HepG2 (cell line): ENCODE data around the gene CACNA1C. TPM values are rescaled to one million over a fixed set of nuclear protein-coding genes. Genes with fewer than 3 reads are reported as not detected.

ENCODE experiments used
- ATAC-seq: fragments of 200-7000 bp; cut with Tn5 transposase; 3 replicates; pipeline ENCODE4 v1.9.1; 2020; ENCODE audit warnings: mild to moderate bottlenecking, moderate library complexity
- BruUV-seq: library from RNA; stranded (reverse); fragments of 400-500 nt; replicated peaks from 2 replicates; lab custom pipeline; 2021; lab: Mats Ljungman, UMichigan
- CTCF ChIA-PET: fragments of 300-600 bp; formaldehyde crosslinking; extraction: SDS; loops from one replicate; lab custom pipeline; 2021; ENCODE audit warnings: low total read pairs, inconsistent platforms, low intra/inter-chr PET ratio; lab: Yijun Ruan, JAX
- POLR2A ChIA-PET: fragments of 350-600 bp; sonication (Branson Sonifier 250); formaldehyde crosslinking; loops from one replicate; lab custom pipeline; 2020; ENCODE audit warnings: antibody characterized with exemption, inconsistent platforms; lab: Yijun Ruan, JAX
- DNase-seq: peaks from one replicate; pipeline ENCODE4 v3.0.0-alpha.2; 2015; ENCODE audit warnings: low spot score
- FAIRE-seq: peaks from 3 replicates; lab custom pipeline; 2011; peaks lifted over from hg19 to GRCh38; lab: Jason Lieb, UNC
- H2AFZ ChIP-seq: one replicate; pipeline ENCODE4 v1.6.1; 2011; ENCODE audit warnings: low read length, inconsistent platforms
- H3K27ac ChIP-seq: fragments of 300-600 bp; 3 replicates; pipeline ENCODE4 v1.8.0; 2011; ENCODE audit warnings: mixed run types, mild to moderate bottlenecking, mixed read lengths, low read length, inconsistent platforms; ENCODE audit not compliant: insufficient read depth; ENCODE audit errors: extremely low read length
- H3K27me3 ChIP-seq, 2 experiments: fragments of 200-600 bp in 1 of 2; 2 replicates in 1 of 2; 3 replicates in 1 of 2; pipeline versions ENCODE4 v1.6.0 to v1.8.0; 2011; ENCODE audit warnings: low read length in 2 of 2, mild to moderate bottlenecking in 2 of 2, moderate library complexity in 2 of 2, inconsistent platforms in 1 of 2; ENCODE audit not compliant: insufficient read depth in 2 of 2, control insufficient read depth in 1 of 2
- H3K36me3 ChIP-seq, 2 experiments: fragments of 200-600 bp in 1 of 2; replicated peaks in 1 of 2; 2 replicates in 1 of 2; 3 replicates in 1 of 2; pipeline versions ENCODE4 v1.5.1 to v1.8.0; 2011; ENCODE audit warnings: low read length in 2 of 2, inconsistent platforms in 1 of 2; ENCODE audit not compliant: insufficient read depth in 2 of 2, control insufficient read depth in 1 of 2
- H3K4me1 ChIP-seq: 2 replicates; pipeline ENCODE4 v1.5.1; 2012; ENCODE audit warnings: low read length, inconsistent platforms; ENCODE audit not compliant: insufficient read depth
- H3K4me2 ChIP-seq: 2 replicates; pipeline ENCODE4 v1.6.0; 2011; ENCODE audit warnings: low read depth, low read length, inconsistent platforms
- H3K4me3 ChIP-seq, 3 experiments: fragments of 200-600 bp in 1 of 3; sonication (generic), shearing (Covaris generic) in 1 of 3; replicated peaks in 1 of 3; 2 replicates each; pipeline ENCODE4 v1.5.1; 2011 to 2016; ENCODE audit warnings: low read length in 3 of 3, inconsistent platforms in 2 of 3, low read depth in 2 of 3, mild to moderate bottlenecking in 2 of 3, control low read depth in 1 of 3, mixed read lengths in 1 of 3; ENCODE audit not compliant: insufficient read depth in 1 of 3
- H3K79me2 ChIP-seq: one replicate; pipeline ENCODE4 v1.6.1; 2011; ENCODE audit warnings: low read length, inconsistent platforms; ENCODE audit not compliant: insufficient read depth
- H3K9ac ChIP-seq: 2 replicates; pipeline ENCODE4 v1.6.0; 2011; ENCODE audit warnings: mild to moderate bottlenecking, low read depth, low read length, inconsistent platforms; ENCODE audit not compliant: insufficient read depth
- H3K9me3 ChIP-seq: 2 replicates; pipeline ENCODE4 v1.5.1; 2012; ENCODE audit warnings: mild to moderate bottlenecking, low read length
- H4K20me1 ChIP-seq: 2 replicates; pipeline ENCODE4 v1.6.0; 2011; ENCODE audit warnings: inconsistent platforms, mild to moderate bottlenecking, low read length, moderate library complexity; ENCODE audit not compliant: insufficient read depth
- CEBPB ChIP-seq: IDR thresholded peaks from 2 replicates; pipeline ENCODE4 v1.6.1; 2011; ENCODE audit warnings: low read depth, low read length, improper control_type of control experiment, borderline replicate concordance
- KIAA2018 ChIP-seq: sonication (generic); formaldehyde crosslinking; IDR thresholded peaks from 2 replicates; pipeline ENCODE4 v1.5.0; 2020; ENCODE audit warnings: mild to moderate bottlenecking, missing genetic modification reagents, borderline replicate concordance
- LCORL ChIP-seq, 2 experiments: fragments of 450-650 bp in 1 of 2; sonication (generic) in 1 of 2; formaldehyde crosslinking in 1 of 2; IDR thresholded peaks; 2 replicates each; pipeline versions ENCODE4 v1.5.0 to v1.6.1; 2017 to 2020; ENCODE audit warnings: antibody characterized with exemption in 1 of 2, missing genetic modification reagents in 1 of 2
- NPAS2 ChIP-seq: sonication (generic); formaldehyde crosslinking; IDR thresholded peaks from 2 replicates; pipeline ENCODE4 v1.8.0; 2022; ENCODE audit warnings: mild to moderate bottlenecking, missing genetic modification reagents, borderline replicate concordance
- RERE ChIP-seq: IDR thresholded peaks from 2 replicates; pipeline ENCODE4 v1.6.1; 2016; ENCODE audit warnings: low read depth, missing genetic modification reagents, missing compliant biosample characterization
- RFX3 ChIP-seq: IDR thresholded peaks from 2 replicates; pipeline ENCODE4 v1.6.1; 2016; ENCODE audit warnings: missing biosample characterization, missing genetic modification reagents
- SETDB1 ChIP-seq: sonication (generic); formaldehyde crosslinking; IDR thresholded peaks from 2 replicates; pipeline ENCODE4 v1.5.1; 2020; ENCODE audit warnings: missing genetic modification reagents, mild to moderate bottlenecking, borderline replicate concordance
- SKI ChIP-seq: fragments of 450-650 bp; IDR thresholded peaks from one replicate; pipeline ENCODE4 v1.6.1; 2018; ENCODE audit warnings: mild to moderate bottlenecking; ENCODE audit not compliant: partially characterized antibody
- ZSCAN22 ChIP-seq: sonication (generic); formaldehyde crosslinking; IDR thresholded peaks from 2 replicates; pipeline ENCODE4 v1.4.0; 2020; ENCODE audit warnings: mild to moderate bottlenecking, missing genetic modification reagents
- WGBS: methylation state at CpG from one replicate; pipeline ENCODE4 v1.1.6; 2017; ENCODE audit warnings: low lambda C conversion rate; 5-methylcytosine and 5-hydroxymethylcytosine counted together
- in situ Hi-C: cut with HindIII; loops from 2 replicates; pipeline ENCODE4 v1.10.0; 2017; ENCODE audit warnings: low pct_unique_long_range_greater_than_20kb; ENCODE audit not compliant: extremely low pct_ligation_motif_present
- intact Hi-C: fragments of 100-400 bp; cut with micrococcal nuclease; formaldehyde crosslinking; loops from one replicate; pipeline ENCODE4 v1.10.0; 2022; ENCODE audit not compliant: unreplicated experiment
- polyA plus RNA-seq, 8 experiments: library from polyadenylated mRNA; depleted of rRNA in 3 of 8; stranded (reverse) in 7 of 8; unstranded in 1 of 8; fragments of >200 nt; fragmentation: Illumina TruSeq in 4 of 8; extraction: Trizol in 4 of 8; gene quantifications; 2 replicates each; pipeline versions ENCODE4 v1.2.1 to v1.2.3, GENCODE V29; 2011 to 2016; ENCODE audit warnings: low read depth in 4 of 8, missing spikeins in 1 of 8, mixed read lengths in 1 of 8; ENCODE audit not compliant: insufficient read depth in 1 of 8
- total RNA-seq, 5 experiments: library from RNA; depleted of rRNA; stranded (reverse); fragments of >200 nt; fragmentation: Illumina TruSeq; extraction: Trizol; gene quantifications; 2 replicates each; pipeline ENCODE4 v1.2.3, GENCODE V29; 2016; ENCODE audit warnings: low read depth in 1 of 5

The CACNA1C gene
- total and polyA plus RNA-seq, 2 of the 13 experiments (the other 11 are each of a cell fraction or from before 2014, with no cell fraction given): not detected

GRCh38 chr12:2664721-2665577, 612.2 kb downstream of the CACNA1C start:
- H4K20me1 ChIP-seq: no peaks in the 10 kb centered on the region
- H3K9me3 ChIP-seq: no peaks in the 10 kb centered on the region
- H3K9ac ChIP-seq: no peak overlapping the region
- no peak overlapping the region for H2AFZ ChIP-seq
- FAIRE-seq: no peak
- POLR2A ChIA-PET: no interaction called here
- no peak for DNase-seq
- CTCF ChIA-PET: no interaction called here
- in situ Hi-C loops (no loop called here), intact Hi-C loops (no loop called here)
- peaks cover 3 to 39% of the 10 kb centered on the region in 2 experiments; a peak in 3 of 5 replicates for H3K27me3 ChIP-seq
- no peaks in the 10 kb centered on the region for H3K4me1 ChIP-seq
- BruUV-seq: no TSS peak
- no peaks in the 10 kb centered on the region for H3K79me2 ChIP-seq
- no peak overlapping the region for H3K27ac ChIP-seq
- no peak for ATAC-seq
- no peak overlapping the region for H3K4me3 ChIP-seq
- WGBS: 0% methylated on average over 1 of the region's 7 CpGs
- H3K4me2 ChIP-seq: no peak overlapping the region
- no peaks in the 10 kb centered on the region for H3K36me3 ChIP-seq
- TF ChIP-seq RERE (CRISPR knock-in tag) (no peak), KIAA2018 (CRISPR knock-in tag) (no peak), LCORL (IDR thresholded peaks at IDR 0.05) (no peak), LCORL (CRISPR knock-in tag; IDR thresholded peaks at IDR 0.05) (no peak), RFX3 (CRISPR knock-in tag) (no peak), SETDB1 (no peak), CEBPB (no peak), NPAS2 (CRISPR knock-in tag) (no peak), SKI (no peak), ZSCAN22 (CRISPR knock-in tag) (no peak)
